A673 (cell line): Measurements from ENCODE around the gene SLC6A6. TPM values are rescaled to one million over a fixed set of nuclear protein-coding genes. Genes with fewer than 3 reads are reported as not detected.

ENCODE experiments used
- BruUV-seq: library from RNA; stranded (reverse); fragments of 400-500 nt; replicated peaks from 2 replicates; lab custom pipeline; 2021; lab: Mats Ljungman, UMichigan
- CTCF ChIA-PET: fragments of 300-600 bp; sonication (Branson Sonifier 250); formaldehyde crosslinking; loops from one replicate; lab custom pipeline; 2022; ENCODE audit warnings: antibody characterized with exemption; lab: Charles Lee
- POLR2A ChIA-PET: fragments of 300-600 bp; sonication (Branson Sonifier 250); formaldehyde crosslinking; loops from one replicate; lab custom pipeline; 2022; ENCODE audit warnings: antibody characterized with exemption; ENCODE audit not compliant: low non-redundant PET; lab: Charles Lee
- DNase-seq: peaks from one replicate; pipeline ENCODE4 v3.0.0-alpha.2; 2015; ENCODE audit warnings: low spot score
- H3K27ac ChIP-seq: fragments of 200-600 bp; sonication (generic); 2 replicates; pipeline ENCODE4 v1.5.1; 2016; ENCODE audit warnings: mixed run types, low read depth, mild to moderate bottlenecking, mixed read lengths, antibody characterized with exemption, low read length; ENCODE audit not compliant: poor library complexity, severe bottlenecking
- H3K27me3 ChIP-seq: fragments of 200-600 bp; sonication (generic); replicated peaks from 2 replicates; pipeline ENCODE4 v1.6.1; 2017; ENCODE audit warnings: mixed run types, low read depth, mild to moderate bottlenecking, mixed read lengths, antibody characterized with exemption, low read length; ENCODE audit not compliant: insufficient read depth, poor library complexity
- H3K36me3 ChIP-seq: fragments of 200-600 bp; sonication (generic); 2 replicates; pipeline ENCODE4 v1.6.1; 2016; ENCODE audit warnings: mixed run types, mild to moderate bottlenecking, mixed read lengths, antibody characterized with exemption, low read length; ENCODE audit not compliant: insufficient read depth, poor library complexity, severe bottlenecking
- H3K4me1 ChIP-seq: fragments of 200-600 bp; sonication (generic); 2 replicates; pipeline ENCODE4 v1.6.1; 2017; ENCODE audit warnings: mixed run types, mild to moderate bottlenecking, mixed read lengths, antibody characterized with exemption, low read length; ENCODE audit not compliant: insufficient read depth, poor library complexity, severe bottlenecking
- H3K4me3 ChIP-seq: fragments of 200-600 bp; sonication (generic); 2 replicates; pipeline ENCODE4 v1.5.1; 2016; ENCODE audit warnings: low read depth, mixed run types, mild to moderate bottlenecking, mixed read lengths, low read length; ENCODE audit not compliant: poor library complexity, severe bottlenecking
- H3K9me3 ChIP-seq: fragments of 200-600 bp; sonication (generic); 2 replicates; pipeline ENCODE4 v1.6.1; 2016; ENCODE audit warnings: mixed run types, low read depth, mild to moderate bottlenecking, mixed read lengths, antibody characterized with exemption, low read length; ENCODE audit not compliant: poor library complexity, severe bottlenecking
- EZH2 ChIP-seq: fragments of 200-600 bp; sonication (generic); IDR thresholded peaks from 2 replicates; pipeline ENCODE4 v1.6.1; 2017; ENCODE audit warnings: borderline replicate concordance, low read depth, mild to moderate bottlenecking, mixed read lengths, antibody characterized with exemption, low read length; ENCODE audit not compliant: poor library complexity, severe bottlenecking
- intact Hi-C: fragments of 100-400 bp; cut with micrococcal nuclease; formaldehyde crosslinking; loops from one replicate; pipeline ENCODE4 v1.10.0; 2022; ENCODE audit not compliant: unreplicated experiment
- total RNA-seq: library from RNA; stranded (reverse); gene quantifications from 2 replicates; pipeline ENCODE4 v1.2.3, GENCODE V29; 2021
- TF ChIP-seq, protein P1 (sequence below): fragments of 300-800, 200-600 bp; sonication (generic); conservative IDR thresholded peaks from 2 replicates; pipeline ENCODE4 v1.5.1; 2017; ENCODE audit warnings: low read depth, mild to moderate bottlenecking, antibody characterized with exemption, low read length, moderate library complexity, mixed read lengths

The SLC6A6 gene
- total RNA-seq, 1 experiment from 2014 or later = 55.1 TPM

DNA sequence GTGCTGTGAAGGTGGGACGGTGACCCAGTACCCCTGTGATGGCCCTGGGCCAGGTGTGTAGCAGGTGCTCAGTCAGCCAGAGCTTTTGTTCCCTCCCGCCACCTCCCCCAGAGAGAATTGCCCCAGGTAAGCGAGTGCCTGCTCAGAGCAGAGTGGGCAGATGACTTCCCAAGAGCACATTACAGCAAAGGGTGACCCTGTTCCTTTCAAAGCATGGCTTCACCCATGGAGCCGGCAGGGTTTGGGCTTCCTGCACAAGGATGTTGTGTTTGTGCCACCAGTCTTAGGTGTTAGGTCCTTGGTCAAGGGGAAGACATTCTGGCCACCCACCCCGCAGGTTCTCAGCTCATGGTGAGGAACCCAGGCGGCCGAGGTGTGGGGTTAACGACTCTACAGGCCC is 30.7 kb downstream of the SLC6A6 start:
- Histone ChIP-seq H3K4me3 (no peak overlapping the region), H3K27me3 (no peaks in the 10 kb centered on the region), H3K27ac (peak overlapping the region; percentile 68), H3K4me1 (peaks cover 62% of the 10 kb centered on the region), H3K9me3 (no peaks in the 10 kb centered on the region), H3K36me3 (no peaks in the 10 kb centered on the region)
- no peak for DNase-seq
- ChIA-PET CTCF (no interaction called here), POLR2A (no interaction called here)
- no TSS peak for BruUV-seq
- TF ChIP-seq, protein P1, sequence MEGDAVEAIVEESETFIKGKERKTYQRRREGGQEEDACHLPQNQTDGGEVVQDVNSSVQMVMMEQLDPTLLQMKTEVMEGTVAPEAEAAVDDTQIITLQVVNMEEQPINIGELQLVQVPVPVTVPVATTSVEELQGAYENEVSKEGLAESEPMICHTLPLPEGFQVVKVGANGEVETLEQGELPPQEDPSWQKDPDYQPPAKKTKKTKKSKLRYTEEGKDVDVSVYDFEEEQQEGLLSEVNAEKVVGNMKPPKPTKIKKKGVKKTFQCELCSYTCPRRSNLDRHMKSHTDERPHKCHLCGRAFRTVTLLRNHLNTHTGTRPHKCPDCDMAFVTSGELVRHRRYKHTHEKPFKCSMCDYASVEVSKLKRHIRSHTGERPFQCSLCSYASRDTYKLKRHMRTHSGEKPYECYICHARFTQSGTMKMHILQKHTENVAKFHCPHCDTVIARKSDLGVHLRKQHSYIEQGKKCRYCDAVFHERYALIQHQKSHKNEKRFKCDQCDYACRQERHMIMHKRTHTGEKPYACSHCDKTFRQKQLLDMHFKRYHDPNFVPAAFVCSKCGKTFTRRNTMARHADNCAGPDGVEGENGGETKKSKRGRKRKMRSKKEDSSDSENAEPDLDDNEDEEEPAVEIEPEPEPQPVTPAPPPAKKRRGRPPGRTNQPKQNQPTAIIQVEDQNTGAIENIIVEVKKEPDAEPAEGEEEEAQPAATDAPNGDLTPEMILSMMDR = no peak
- no peak for TF ChIP-seq EZH2
- intact Hi-C loops = loop anchor here (2.0 kb wide), 1 partner anchor 30 kb away; the partner anchor contains the start of gene SLC6A6

DNA sequence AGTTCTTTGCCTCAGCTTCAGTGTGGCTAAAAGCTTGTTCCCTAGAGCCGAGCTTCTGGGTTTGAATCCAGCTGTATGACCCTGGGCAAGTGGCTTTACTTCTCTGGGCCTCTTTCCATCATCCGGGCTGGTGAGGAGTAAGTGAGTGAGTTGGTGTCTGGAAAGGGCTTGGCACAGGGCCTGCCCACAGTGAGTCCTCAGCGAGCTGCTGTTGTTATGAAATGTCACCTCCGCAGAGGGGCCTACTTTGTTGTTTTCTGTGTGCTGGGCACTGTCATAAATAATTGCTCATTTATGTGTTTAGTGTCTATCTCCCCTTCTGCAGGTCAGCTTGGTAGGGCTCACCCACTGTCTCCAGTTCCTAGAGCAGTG is 31.7 kb downstream of the SLC6A6 start:
- ChIA-PET POLR2A (no interaction called here), CTCF (no interaction called here)
- peak overlapping the region; percentile 37 for H3K27ac ChIP-seq

DNA sequence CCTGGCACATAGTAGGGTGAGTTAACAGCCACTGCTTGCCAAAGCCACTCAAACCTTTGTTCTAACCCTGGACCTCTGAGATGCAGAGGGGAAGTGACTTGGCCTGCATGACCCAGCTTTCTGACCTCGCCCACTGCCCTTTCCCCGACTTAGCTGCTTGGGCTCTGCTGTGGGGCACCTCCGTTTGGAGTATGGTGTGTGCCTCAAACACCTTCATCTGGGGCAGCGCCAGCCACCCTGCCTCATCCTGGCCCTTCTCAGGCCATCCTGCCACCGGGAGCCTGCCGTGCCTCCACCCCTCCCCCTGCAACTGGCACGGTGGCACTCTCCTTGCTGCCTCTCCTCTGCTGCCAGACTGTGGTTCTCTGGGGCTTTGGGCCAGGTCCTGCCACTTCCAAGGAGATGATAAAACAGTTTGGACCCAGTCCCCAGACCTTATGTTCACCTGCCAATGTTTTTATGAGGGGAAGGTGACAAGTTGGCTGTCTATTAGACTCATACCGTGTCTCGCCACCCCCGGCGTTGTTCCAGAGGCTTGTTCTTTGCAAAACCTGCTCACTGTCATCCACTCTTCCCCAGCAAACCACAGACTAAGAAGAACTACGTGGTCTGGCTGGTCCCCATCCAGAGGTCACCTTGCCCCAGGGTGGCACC is 32.2 kb downstream of the SLC6A6 start:
- Histone ChIP-seq H3K4me1 (peaks cover 77% of the 10 kb centered on the region), H3K9me3 (no peaks in the 10 kb centered on the region), H3K4me3 (no peak overlapping the region), H3K27me3 (no peaks in the 10 kb centered on the region), H3K27ac (peak overlapping the region; percentile 37), H3K36me3 (no peaks in the 10 kb centered on the region)
- no peak for TF ChIP-seq EZH2
- TF ChIP-seq, protein P1 = no peak
- no TSS peak for BruUV-seq
- DNase-seq = no peak
- ChIA-PET POLR2A (no interaction called here), CTCF (no interaction called here)
- intact Hi-C loops = no loop called here

More for the DNA sequence above, 31.7 kb downstream of the SLC6A6 start:
- no peak for DNase-seq
- intact Hi-C loops = no loop called here
- Histone ChIP-seq H3K27me3 (no peaks in the 10 kb centered on the region), H3K36me3 (no peaks in the 10 kb centered on the region), H3K4me1 (peaks cover 72% of the 10 kb centered on the region), H3K9me3 (no peaks in the 10 kb centered on the region), H3K4me3 (no peak overlapping the region)
- TF ChIP-seq, protein P1 = no peak
- no peak for TF ChIP-seq EZH2
- no TSS peak for BruUV-seq
